Measurements from ENCODE around the gene ADRB1.

The ADRB1 gene

DNA sequence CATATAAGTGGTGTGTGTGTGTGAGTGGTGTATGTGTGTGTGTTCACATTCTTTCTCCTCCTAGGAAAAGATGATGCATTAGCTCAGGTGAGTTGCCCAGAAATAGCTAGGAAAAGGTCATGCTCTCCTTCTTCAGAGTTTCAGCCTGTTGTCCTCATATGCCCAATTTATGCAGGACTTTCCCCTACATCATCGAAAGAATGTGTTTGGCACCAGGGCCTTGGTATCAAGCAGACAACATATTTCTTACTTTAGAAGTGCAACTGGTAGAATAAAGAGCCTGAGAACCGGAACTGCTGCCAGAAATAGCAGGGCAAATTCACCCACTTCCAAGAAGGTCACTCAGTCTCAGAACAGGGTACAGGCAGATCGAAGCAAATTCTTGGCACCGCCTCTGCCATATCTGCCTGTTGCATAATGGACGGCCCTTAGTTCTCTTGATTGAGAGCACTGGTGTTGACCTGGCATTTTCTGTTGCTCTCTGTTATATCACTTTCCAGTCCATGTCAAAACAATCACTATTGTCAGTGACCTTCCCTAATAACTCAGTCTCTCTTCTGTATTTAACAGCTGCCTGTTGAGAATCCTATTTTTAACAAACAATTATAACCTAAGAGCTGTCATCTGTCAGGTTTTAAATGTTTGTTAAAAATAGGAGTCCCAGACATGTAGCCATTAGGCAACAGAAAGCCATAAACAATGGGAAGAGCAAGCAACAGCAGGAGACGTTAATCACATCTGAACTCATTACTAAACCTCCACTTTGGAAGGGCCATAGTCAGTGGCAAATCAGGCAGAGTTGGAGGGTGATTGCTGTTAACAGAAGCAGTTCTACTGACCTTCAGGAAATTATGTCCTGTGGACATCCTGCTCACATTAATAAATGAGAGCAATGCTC, 20.7 kb downstream of the ADRB1 start:
- Histone ChIP-seq H3K9me3 (peaks cover 5% of the 10 kb centered on the region; the same call in 1 of the 2 replicates), H3K36me3 (no peaks in the 10 kb centered on the region), H3K27ac (no peak overlapping the region), H3K4me2 (no peak overlapping the region), H4K20me1 (no peaks in the 10 kb centered on the region), H3K4me1 (peaks cover 45% of the 10 kb centered on the region), H3K4me3 (no peak overlapping the region), H3K9ac (no peak overlapping the region), H3K27me3 (no peaks in the 10 kb centered on the region)
- TF ChIP-seq Cebpa-rat (IDR thresholded peaks at IDR 0.05), result no peak

DNA sequence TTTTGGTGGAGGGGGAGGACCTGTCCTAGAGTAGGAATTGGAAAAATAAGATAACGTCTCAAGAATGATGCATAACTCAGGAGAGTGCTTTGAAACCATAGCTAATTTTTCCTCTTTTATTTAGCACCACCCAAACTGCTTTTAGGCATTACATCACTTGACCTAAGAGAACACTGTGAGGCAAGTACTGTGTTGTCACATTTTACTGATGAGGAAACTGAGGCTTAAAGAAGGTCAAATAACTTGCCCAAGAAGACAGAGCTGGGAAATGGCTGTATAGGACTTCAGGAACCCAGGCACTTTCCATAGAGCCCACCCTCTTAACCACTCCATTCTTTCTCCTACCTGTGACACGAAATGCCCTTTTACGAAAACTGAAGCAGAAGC, 21.4 kb downstream of the ADRB1 start:
- Histone ChIP-seq H3K4me3 (no peak overlapping the region), H3K4me1 (peaks cover 48% of the 10 kb centered on the region), H4K20me1 (no peaks in the 10 kb centered on the region), H3K9ac (no peak overlapping the region), H3K4me2 (no peak overlapping the region), H3K27ac (no peak overlapping the region), H3K9me3 (peaks cover under 1% of the 10 kb centered on the region; the same call in 1 of the 2 replicates), H3K36me3 (no peaks in the 10 kb centered on the region), H3K27me3 (no peaks in the 10 kb centered on the region)
- no peak for TF ChIP-seq Cebpa-rat (IDR thresholded peaks at IDR 0.05)

DNA sequence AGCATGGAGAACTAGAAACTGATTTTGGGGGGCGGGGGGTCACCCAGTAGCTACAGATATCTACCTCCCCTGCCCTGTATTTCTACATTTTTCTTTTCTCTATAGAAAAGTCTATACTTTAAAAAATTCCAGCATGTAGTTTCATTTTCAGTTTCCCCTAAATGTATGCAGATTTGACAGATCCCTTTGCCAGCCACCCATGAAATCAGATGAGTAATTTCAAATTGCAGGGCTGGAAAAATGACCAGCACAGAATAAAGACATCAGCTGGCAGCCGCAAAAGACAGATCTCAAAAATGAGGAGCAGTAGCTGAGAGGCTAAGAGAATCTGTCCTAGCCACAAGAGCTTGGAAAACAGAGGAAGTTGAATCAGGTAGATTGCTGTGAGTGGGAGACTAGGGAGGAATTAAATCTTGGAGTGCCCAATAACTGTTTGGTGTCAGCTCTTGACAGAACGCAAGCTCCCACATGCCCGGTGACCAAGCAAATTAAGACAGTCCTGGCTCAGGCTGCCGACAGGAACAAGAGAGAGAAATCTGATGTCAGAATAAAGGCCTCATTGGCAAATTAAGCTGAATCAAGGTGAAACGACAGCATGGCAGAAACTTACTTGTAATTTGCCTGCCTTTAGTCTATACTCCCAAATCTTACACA, 24.5 kb downstream of the ADRB1 start:
- H3K4me2 ChIP-seq, result peak overlapping the region; percentile 66

DNA sequence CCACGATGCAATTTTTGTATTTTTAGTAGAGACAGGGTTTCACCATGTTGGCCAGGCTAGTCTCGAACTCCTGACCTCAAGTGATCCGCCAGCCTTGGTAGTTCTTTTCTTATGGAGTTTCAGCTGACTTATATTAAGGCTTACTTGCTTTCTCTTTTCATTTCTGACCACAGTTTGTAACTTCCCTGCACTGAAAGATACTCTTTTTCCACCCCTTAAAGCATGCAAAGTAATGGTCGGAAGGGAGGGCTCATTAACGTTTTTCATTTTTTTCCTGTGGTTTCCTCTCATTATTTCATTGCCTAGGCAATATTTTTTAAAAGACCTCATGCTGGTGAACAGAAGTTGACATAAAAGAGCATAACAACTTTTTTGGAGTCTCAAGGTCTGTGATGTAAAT, 27.0 kb downstream of the ADRB1 start:
- H3K27ac ChIP-seq, result no peak overlapping the region
- no peak overlapping the region for H3K4me3 ChIP-seq
- H3K27me3 ChIP-seq, result no peaks in the 10 kb centered on the region
- H3K36me3 ChIP-seq, result no peaks in the 10 kb centered on the region
- no peak for TF ChIP-seq Cebpa-rat (IDR thresholded peaks at IDR 0.05)
- H3K4me2 ChIP-seq, result peak overlapping the region; percentile 74
- no peak overlapping the region for H3K9ac ChIP-seq
- H3K9me3 ChIP-seq, result no peaks in the 10 kb centered on the region
- peaks cover 85% of the 10 kb centered on the region for H3K4me1 ChIP-seq
- no peaks in the 10 kb centered on the region for H4K20me1 ChIP-seq

More for the DNA sequence above, 24.5 kb downstream of the ADRB1 start:
- H3K4me1 ChIP-seq, result peaks cover 65% of the 10 kb centered on the region
- no peaks in the 10 kb centered on the region for H4K20me1 ChIP-seq
- no peak overlapping the region for H3K27ac ChIP-seq
- H3K36me3 ChIP-seq, result no peaks in the 10 kb centered on the region
- H3K4me3 ChIP-seq, result no peak overlapping the region
- no peaks in the 10 kb centered on the region for H3K9me3 ChIP-seq
- no peak for TF ChIP-seq Cebpa-rat (IDR thresholded peaks at IDR 0.05)
- no peaks in the 10 kb centered on the region for H3K27me3 ChIP-seq
- H3K9ac ChIP-seq, result peak overlapping the region; percentile 7; the same call in 1 of the 2 replicates

DNA sequence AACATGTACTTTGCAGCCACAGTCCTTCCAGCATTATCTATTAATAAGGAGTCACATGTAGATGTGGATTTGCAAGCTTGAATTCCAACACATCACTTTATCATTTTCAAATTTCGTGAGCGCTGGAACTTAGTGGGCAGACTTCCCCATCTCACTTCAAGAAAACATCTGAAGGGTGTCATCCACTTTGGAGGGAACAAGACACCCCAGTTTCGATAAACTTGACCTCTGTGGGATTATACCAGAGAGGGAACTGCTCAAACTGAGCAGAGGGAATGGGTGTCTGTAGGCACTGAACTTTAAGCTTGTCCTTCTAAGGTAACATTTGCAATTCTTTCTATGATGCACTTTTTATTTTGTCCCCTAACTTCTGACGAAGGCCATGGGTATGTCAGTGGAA, 27.5 kb downstream of the ADRB1 start:
- H3K4me2 ChIP-seq, result peak overlapping the region; percentile 74; the same call in 1 of the 2 replicates
- no peak overlapping the region for H3K9ac ChIP-seq
- no peaks in the 10 kb centered on the region for H3K36me3 ChIP-seq
- no peaks in the 10 kb centered on the region for H3K9me3 ChIP-seq
- H4K20me1 ChIP-seq, result no peaks in the 10 kb centered on the region
- H3K4me1 ChIP-seq, result peaks cover 90% of the 10 kb centered on the region
- H3K27ac ChIP-seq, result no peak overlapping the region
- no peak overlapping the region for H3K4me3 ChIP-seq
- no peak for TF ChIP-seq Cebpa-rat (IDR thresholded peaks at IDR 0.05)
- no peaks in the 10 kb centered on the region for H3K27me3 ChIP-seq

DNA sequence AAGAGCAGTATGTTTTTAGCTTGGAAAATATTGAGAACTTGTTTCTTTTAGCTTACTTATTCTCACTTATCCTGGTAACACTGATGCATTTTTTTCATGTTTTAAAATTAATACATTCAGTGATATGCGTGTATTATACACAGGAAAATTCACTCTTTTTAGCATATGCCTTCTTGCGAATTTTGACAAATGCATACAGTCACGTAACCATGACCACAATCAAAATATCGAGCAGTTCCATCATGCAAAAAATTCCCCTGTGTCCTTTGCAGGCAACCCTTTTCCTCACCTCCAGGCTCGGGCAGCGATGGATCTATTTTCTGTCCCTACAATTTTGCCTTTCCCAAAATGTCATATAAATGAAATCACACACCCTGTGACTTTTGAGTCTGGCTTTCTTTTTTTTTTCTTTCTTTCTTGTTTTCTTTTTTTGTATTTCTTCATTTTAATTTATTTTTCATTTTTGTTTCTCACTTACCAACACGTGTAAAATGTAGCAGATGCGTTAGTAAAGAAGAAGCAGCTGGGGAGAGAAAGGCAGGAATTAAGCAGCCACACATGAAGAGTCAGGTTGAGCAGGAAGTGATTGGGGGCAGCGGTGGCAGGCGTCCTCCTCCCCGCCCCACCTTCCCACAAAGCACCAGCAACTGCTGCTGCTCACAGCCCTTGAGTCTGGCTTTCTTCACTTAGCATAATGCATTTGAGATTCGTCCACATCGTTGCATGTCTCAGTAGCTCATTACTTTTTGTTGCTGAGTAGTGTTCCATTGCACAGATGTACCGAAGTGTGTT, 29.9 kb downstream of the ADRB1 start:
- Histone ChIP-seq H3K4me1 (peaks cover 77% of the 10 kb centered on the region), H4K20me1 (no peaks in the 10 kb centered on the region), H3K9me3 (peaks cover 8% of the 10 kb centered on the region; the same call in 1 of the 2 replicates), H3K27ac (peak overlapping the region; percentile 32; the same call in 1 of the 2 replicates), H3K36me3 (no peaks in the 10 kb centered on the region), H3K4me3 (no peak overlapping the region; the same call in 1 of the 2 replicates), H3K4me2 (peak overlapping the region; percentile 74), H3K27me3 (no peaks in the 10 kb centered on the region), H3K9ac (no peak overlapping the region)
- no peak for TF ChIP-seq Cebpa-rat (IDR thresholded peaks at IDR 0.05)

DNA sequence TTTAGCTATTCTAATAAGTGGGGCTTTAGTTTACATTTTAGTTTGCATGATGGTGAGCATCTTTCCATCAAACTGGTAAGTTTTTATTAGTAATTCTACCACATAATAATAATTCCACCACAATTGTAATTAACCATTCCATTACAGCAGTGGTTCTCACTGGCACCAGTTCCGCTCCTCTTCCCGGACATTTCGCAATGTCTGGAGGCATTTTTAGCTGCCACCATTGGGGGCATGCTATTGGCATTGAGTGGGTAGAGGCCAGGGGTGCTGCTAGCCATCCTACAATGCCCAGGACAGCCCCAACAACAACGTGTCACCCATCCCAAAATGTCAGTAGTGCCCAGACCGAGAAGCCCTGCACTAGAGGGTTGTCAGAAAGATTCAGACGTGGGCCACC, 31.4 kb downstream of the ADRB1 start:
- Histone ChIP-seq H3K4me1 (peaks cover 71% of the 10 kb centered on the region), H3K4me3 (no peak overlapping the region), H3K27me3 (no peaks in the 10 kb centered on the region), H3K36me3 (no peaks in the 10 kb centered on the region), H4K20me1 (no peaks in the 10 kb centered on the region), H3K27ac (no peak overlapping the region), H3K4me2 (no peak overlapping the region), H3K9ac (no peak overlapping the region), H3K9me3 (peaks cover 8% of the 10 kb centered on the region; the same call in 1 of the 2 replicates)
- peak; percentile 75; the same call in 1 of the 2 replicates for TF ChIP-seq Cebpa-rat (IDR thresholded peaks at IDR 0.05)

DNA sequence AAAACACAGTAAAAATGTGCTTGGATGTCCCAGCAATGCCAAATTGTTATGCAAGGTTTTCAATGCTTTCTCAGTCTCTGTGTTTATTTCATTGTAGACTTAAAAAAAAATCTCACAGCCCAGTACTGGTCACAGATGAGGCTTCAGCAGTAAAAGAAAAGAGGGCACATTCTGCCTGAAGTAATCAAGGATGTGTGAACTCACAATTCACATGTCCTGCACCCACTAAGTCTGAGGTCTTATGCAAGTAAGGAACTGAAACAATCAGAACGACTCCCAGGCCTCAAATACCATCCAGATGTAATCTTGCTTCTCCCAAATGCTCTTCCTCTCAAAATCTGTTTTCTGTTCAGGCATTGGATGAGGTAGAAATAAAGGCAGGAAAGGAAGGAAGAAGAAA, 33.7 kb downstream of the ADRB1 start:
- Histone ChIP-seq H3K9ac (no peak overlapping the region), H3K4me2 (0 out of 2 replicates have a peak overlapping the region, but pooled peaks have one; percentile 4), H3K36me3 (no peaks in the 10 kb centered on the region), H3K9me3 (peaks cover 8% of the 10 kb centered on the region; the same call in 1 of the 2 replicates), H3K4me3 (no peak overlapping the region), H4K20me1 (no peaks in the 10 kb centered on the region), H3K27me3 (no peaks in the 10 kb centered on the region), H3K27ac (no peak overlapping the region), H3K4me1 (peaks cover 48% of the 10 kb centered on the region)
- TF ChIP-seq Cebpa-rat (IDR thresholded peaks at IDR 0.05), result no peak

DNA sequence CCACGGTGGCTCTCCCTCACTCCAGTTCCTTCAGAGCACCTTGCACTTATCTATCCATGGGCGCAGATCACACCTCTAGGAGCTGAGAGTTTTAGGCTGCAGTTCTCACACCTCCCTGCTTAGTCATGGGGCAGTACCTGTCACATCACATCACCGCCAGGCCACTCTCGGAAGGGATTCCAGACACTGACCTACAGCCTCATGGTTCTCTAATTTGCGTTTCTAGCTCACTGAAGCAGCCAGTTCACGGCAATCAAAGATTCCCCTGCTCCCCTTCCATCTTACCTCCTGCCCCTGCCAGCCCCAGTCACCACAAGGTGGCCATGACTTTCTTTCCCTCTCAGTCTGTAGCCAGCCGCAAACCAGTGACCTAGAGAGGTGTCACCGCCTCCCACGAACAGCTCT, 34.2 kb downstream of the ADRB1 start:
- no peak overlapping the region for H3K4me3 ChIP-seq
- no peak overlapping the region for H3K27ac ChIP-seq
- H3K4me2 ChIP-seq, result 0 out of 2 replicates have a peak overlapping the region, but pooled peaks have one; percentile 4
- H3K27me3 ChIP-seq, result no peaks in the 10 kb centered on the region
- no peaks in the 10 kb centered on the region for H3K36me3 ChIP-seq
- no peaks in the 10 kb centered on the region for H4K20me1 ChIP-seq
- no peak overlapping the region for H3K9ac ChIP-seq
- H3K9me3 ChIP-seq, result peaks cover 8% of the 10 kb centered on the region; the same call in 1 of the 2 replicates
- no peak for TF ChIP-seq Cebpa-rat (IDR thresholded peaks at IDR 0.05)
- H3K4me1 ChIP-seq, result peaks cover 44% of the 10 kb centered on the region

Data from BLaER1 (cell line).